NCI-H82 (cell line): ENCODE measurements around the gene ANO3.

Source experiments
- DNase-seq: peaks from one replicate; lab custom pipeline; 2025; lab: John Stamatoyannopoulos, UW

Gene ANO3

GRCh38 chr11:26710489-26710888 lies 378.6 kb downstream of the ANO3 start:
- DNase-seq, result no peak

DNA sequence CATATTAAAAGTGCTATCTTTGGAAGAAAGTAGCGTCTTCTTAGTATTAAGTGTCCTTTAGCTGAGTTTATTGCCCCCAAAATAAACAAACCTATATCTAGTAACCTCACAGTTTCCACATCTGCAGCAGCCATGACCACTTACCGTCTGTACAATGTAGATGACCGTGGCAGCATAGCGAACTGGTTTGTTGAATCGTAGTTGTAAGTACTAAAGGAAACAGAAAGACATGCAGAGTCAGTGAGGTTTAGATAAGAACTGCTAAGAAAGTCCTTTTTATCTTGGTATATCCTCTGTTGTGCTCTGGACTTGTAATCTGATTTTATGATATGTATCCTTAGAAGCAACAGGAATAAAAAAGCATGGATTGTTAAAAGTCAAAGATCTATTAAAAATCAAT lies 380.6 kb downstream of the ANO3 start:
- no peak for DNase-seq
